H9 (cell line): ENCODE measurements around the gene TMPRSS3. TPM values are rescaled to one million over a fixed set of nuclear protein-coding genes. Genes with fewer than 3 reads are reported as not detected.

Source experiments
- DNase-seq: peaks from one replicate; pipeline ENCODE4 v3.0.0-alpha.2; 2017
- H2AFZ ChIP-seq: one replicate; pipeline ENCODE4 v1.6.1; 2013; ENCODE audit warnings: mild to moderate bottlenecking, low read length, control low read depth, moderate library complexity
- H2AK5ac ChIP-seq: 2 replicates; pipeline ENCODE4 v1.6.1; 2013; ENCODE audit warnings: low read length, control low read depth, mixed read lengths; ENCODE audit not compliant: insufficient read length
- H2BK120ac ChIP-seq: one replicate; pipeline ENCODE4 v1.6.1; 2013; ENCODE audit warnings: low read depth, mild to moderate bottlenecking, low read length, control low read depth, inconsistent platforms; ENCODE audit not compliant: poor library complexity, severe bottlenecking
- H2BK12ac ChIP-seq: 2 replicates; pipeline ENCODE4 v1.6.1; 2013; ENCODE audit warnings: low read length, control low read depth, mixed read lengths, low read depth; ENCODE audit not compliant: insufficient read length
- H2BK15ac ChIP-seq: 2 replicates; pipeline ENCODE4 v1.6.1; 2013; ENCODE audit warnings: low read depth, low read length, control low read depth
- H2BK20ac ChIP-seq: one replicate; pipeline ENCODE4 v1.6.1; 2013; ENCODE audit warnings: low read depth, mild to moderate bottlenecking, low read length, control low read depth, inconsistent platforms; ENCODE audit not compliant: poor library complexity, severe bottlenecking
- H2BK5ac ChIP-seq: 2 replicates; pipeline ENCODE4 v1.6.1; 2013; ENCODE audit warnings: low read length, control low read depth, mixed read lengths; ENCODE audit not compliant: insufficient read length
- H3K14ac ChIP-seq: 2 replicates; pipeline ENCODE4 v1.6.1; 2013; ENCODE audit warnings: low read length, control low read depth; ENCODE audit not compliant: insufficient read depth
- H3K18ac ChIP-seq: 2 replicates; pipeline ENCODE4 v1.6.1; 2013; ENCODE audit warnings: low read depth, mild to moderate bottlenecking, mixed read lengths, low read length, control low read depth; ENCODE audit not compliant: insufficient read length
- H3K23ac ChIP-seq: 2 replicates; pipeline ENCODE4 v1.6.1; 2013; ENCODE audit warnings: low read length, control low read depth, mixed read lengths, low read depth; ENCODE audit not compliant: insufficient read length
- H3K23me2 ChIP-seq: 2 replicates; pipeline ENCODE4 v1.6.1; 2013; ENCODE audit warnings: low read depth, mild to moderate bottlenecking, mixed read lengths, low read length, control low read depth; ENCODE audit not compliant: insufficient read length, poor library complexity, severe bottlenecking
- H3K27ac ChIP-seq: 2 replicates; pipeline ENCODE4 v1.5.1; 2013; ENCODE audit warnings: low read length, control low read depth, mixed read lengths, low read depth; ENCODE audit not compliant: insufficient read length
- H3K27me3 ChIP-seq: 2 replicates; pipeline ENCODE4 v1.6.1; 2013; ENCODE audit warnings: low read length, control low read depth, inconsistent platforms; ENCODE audit not compliant: insufficient read depth
- H3K4ac ChIP-seq: 2 replicates; pipeline ENCODE4 v1.6.1; 2013; ENCODE audit warnings: low read depth, mild to moderate bottlenecking, control low read depth, inconsistent platforms, low read length, moderate library complexity
- H3K4me1 ChIP-seq: 2 replicates; pipeline ENCODE4 v1.6.1; 2013; ENCODE audit warnings: low read length, control low read depth, inconsistent platforms; ENCODE audit not compliant: insufficient read depth
- H3K4me2 ChIP-seq: 2 replicates; pipeline ENCODE4 v1.6.1; 2013; ENCODE audit warnings: low read length, control low read depth, mixed read lengths; ENCODE audit not compliant: insufficient read length, insufficient read depth
- H3K56ac ChIP-seq: 2 replicates; pipeline ENCODE4 v1.6.1; 2013; ENCODE audit warnings: low read depth, mild to moderate bottlenecking, mixed read lengths, low read length, control low read depth; ENCODE audit not compliant: insufficient read length
- H3K79me1 ChIP-seq: 2 replicates; pipeline ENCODE4 v1.6.1; 2013; ENCODE audit warnings: low read depth, mild to moderate bottlenecking, moderate library complexity, low read length, control low read depth, inconsistent platforms; ENCODE audit not compliant: insufficient read depth, poor library complexity, severe bottlenecking
- H3K79me2 ChIP-seq: 2 replicates; pipeline ENCODE4 v1.6.1; 2013; ENCODE audit warnings: low read length, control low read depth, inconsistent platforms; ENCODE audit not compliant: insufficient read depth
- H3K9ac ChIP-seq: 2 replicates; pipeline ENCODE4 v1.6.1; 2013; ENCODE audit warnings: low read length, control low read depth, mixed read lengths; ENCODE audit not compliant: insufficient read length; ENCODE audit errors: extremely low read depth
- H3K9me3 ChIP-seq: one replicate; pipeline ENCODE4 v1.6.1; 2013; ENCODE audit warnings: low read depth, low read length, inconsistent platforms; ENCODE audit not compliant: control insufficient read depth
- H3T11ph ChIP-seq: one replicate; pipeline ENCODE4 v1.6.1; 2013; ENCODE audit warnings: mild to moderate bottlenecking, low read length, control low read depth, inconsistent platforms
- H4K20me1 ChIP-seq: one replicate; pipeline ENCODE4 v1.6.1; 2013; ENCODE audit not compliant: control insufficient read depth, insufficient read length, insufficient read depth
- H4K5ac ChIP-seq: 2 replicates; pipeline ENCODE4 v1.6.1; 2013; ENCODE audit warnings: low read depth, mild to moderate bottlenecking, mixed read lengths, low read length, control low read depth; ENCODE audit not compliant: insufficient read length
- H4K8ac ChIP-seq: replicated peaks from 2 replicates; pipeline ENCODE4 v1.6.1; 2013; ENCODE audit warnings: low read length, control low read depth, mixed read lengths, low read depth; ENCODE audit not compliant: insufficient read length
- H4K91ac ChIP-seq: 2 replicates; pipeline ENCODE4 v1.6.1; 2013; ENCODE audit warnings: low read depth, mild to moderate bottlenecking, moderate library complexity, mixed read lengths, low read length, control low read depth; ENCODE audit not compliant: insufficient read length
- H3K27ac Mint-ChIP-seq, 3 experiments: 2 replicates in 2 of 3; 3 replicates in 1 of 3; pipeline ENCODE4 v1.8.0; 2020 to 2021; ENCODE audit warnings: mixed read lengths in 3 of 3, mild to moderate bottlenecking in 1 of 3, moderate library complexity in 1 of 3
- H3K27me3 Mint-ChIP-seq: 2 replicates; pipeline ENCODE4 v1.8.0; 2021; ENCODE audit warnings: low read depth, mild to moderate bottlenecking, moderate library complexity, mixed read lengths
- H3K36me3 Mint-ChIP-seq, 3 experiments: 2 replicates in 2 of 3; 3 replicates in 1 of 3; pipeline ENCODE4 v1.8.0; 2020 to 2021; ENCODE audit warnings: low read depth in 3 of 3, mixed read lengths in 3 of 3; ENCODE audit not compliant: insufficient read depth in 1 of 3
- H3K4me1 Mint-ChIP-seq, 2 experiments: 2 replicates each; pipeline ENCODE4 v1.8.0; 2020; ENCODE audit warnings: mixed read lengths in 2 of 2
- H3K4me3 Mint-ChIP-seq, 2 experiments: 2 replicates in 1 of 2; 3 replicates in 1 of 2; pipeline ENCODE4 v1.8.0; 2020 to 2021; ENCODE audit warnings: mild to moderate bottlenecking in 2 of 2, mixed read lengths in 2 of 2, moderate library complexity in 1 of 2
- H3K9me3 Mint-ChIP-seq, 2 experiments: 2 replicates in 1 of 2; 3 replicates in 1 of 2; pipeline ENCODE4 v1.8.0; 2020; ENCODE audit warnings: mild to moderate bottlenecking in 2 of 2, mixed read lengths in 2 of 2, moderate library complexity in 1 of 2
- CTCF ChIP-seq: fragments of 200-600 bp; sonication (generic); conservative IDR thresholded peaks from 3 replicates; pipeline ENCODE4 v1.8.0; 2021; ENCODE audit warnings: antibody characterized with exemption, mild to moderate bottlenecking
- WGBS: extraction: QIAGEN DNeasy Blood & Tissue Kit; methylation state at CpG from one replicate; pipeline ENCODE4 v1.1.7; 2013; ENCODE audit warnings: missing lambda C conversion rate, low lambda C conversion rate, mixed read lengths; ENCODE audit not compliant: insufficient read length; ENCODE audit errors: extremely low coverage; 5-methylcytosine and 5-hydroxymethylcytosine counted together
- total RNA-seq: library from RNA; stranded (reverse); gene quantifications from 2 replicates; pipeline ENCODE4 v1.2.1, GENCODE V29; 2021

The TMPRSS3 gene
- total RNA-seq, 1 experiment from 2014 or later: 0.31 TPM

- Histone ChIP-seq H3K4me2 (no peak overlapping the region), H3K18ac (no peak overlapping the region), H3K23ac (no peak overlapping the region), H3K9me3 (no peaks in the 10 kb centered on the region), H3K14ac (no peak overlapping the region), H2BK5ac (no peak overlapping the region), H3T11ph (no peak overlapping the region), H3K27ac (no peak overlapping the region), H2AFZ (no peak overlapping the region), H3K23me2 (no peaks in the 10 kb centered on the region), H4K91ac (no peak overlapping the region), H2BK20ac (no peak overlapping the region), H3K4ac (no peak overlapping the region), H3K79me1 (no peaks in the 10 kb centered on the region), H4K20me1 (no peaks in the 10 kb centered on the region), H3K56ac (no peak overlapping the region), H2BK12ac (no peak overlapping the region), H2BK15ac (no peak overlapping the region), H3K4me1 (no peaks in the 10 kb centered on the region), H3K79me2 (no peaks in the 10 kb centered on the region), H2BK120ac (no peak overlapping the region), H3K27me3 (no peaks in the 10 kb centered on the region), H3K9ac (no peak overlapping the region), H4K5ac (no peak overlapping the region), H4K8ac (no peak overlapping the region), H2AK5ac (no peak overlapping the region)
- no peak for DNase-seq
- Mint-ChIP-seq H3K36me3 (no peaks in the 10 kb centered on the region), H3K27me3 (peaks cover 46% of the 10 kb centered on the region), H3K4me1 (no peaks in the 10 kb centered on the region), H3K27ac (no peak overlapping the region), H3K9me3 (peaks cover 14 to 20% of the 10 kb centered on the region in 2 experiments), H3K4me3 (no peak overlapping the region)
- WGBS: no CpG with 5 or more reads among the region's 10 CpGs
- TF ChIP-seq CTCF: no peak
Measured at GRCh38 chr21:42433946-42434551, 38.2 kb upstream of the TMPRSS3 start.
